8988T (cell line): ENCODE data around the gene SNX30.

ENCODE experiments used
- DNase-seq: peaks from one replicate; pipeline ENCODE4 v3.0.0; 2011

The SNX30 gene

GRCh38 chr9:112861155-112861554 is 110.6 kb downstream of the SNX30 start:
- no peak for DNase-seq

- DNase-seq: no peak
These were observed 111.3 kb downstream of the SNX30 start for GRCh38 chr9:112861638-112862555.

DNA sequence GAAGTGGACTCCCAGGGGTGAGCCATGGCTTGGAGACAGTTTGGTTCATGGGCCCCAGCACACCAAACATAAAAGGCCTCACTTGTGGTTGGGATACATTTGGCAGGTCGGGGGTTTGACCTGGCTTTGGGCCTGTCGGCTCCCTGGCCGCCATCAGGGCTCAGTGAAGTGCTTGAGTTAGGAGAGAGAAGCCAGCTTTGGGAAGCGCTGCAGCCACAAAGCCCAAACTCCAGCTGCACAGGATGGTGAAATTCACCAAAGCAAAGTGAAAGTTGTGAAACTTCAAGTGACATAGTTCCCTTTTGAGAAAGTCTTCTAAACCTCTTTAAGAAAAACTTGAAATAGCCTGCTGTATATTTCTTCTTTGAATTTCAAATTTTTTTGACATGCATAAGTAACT is 112.7 kb downstream of the SNX30 start:
- no peak for DNase-seq

GRCh38 chr9:112863746-112864145 is 113.2 kb downstream of the SNX30 start:
- DNase-seq: no peak

DNA sequence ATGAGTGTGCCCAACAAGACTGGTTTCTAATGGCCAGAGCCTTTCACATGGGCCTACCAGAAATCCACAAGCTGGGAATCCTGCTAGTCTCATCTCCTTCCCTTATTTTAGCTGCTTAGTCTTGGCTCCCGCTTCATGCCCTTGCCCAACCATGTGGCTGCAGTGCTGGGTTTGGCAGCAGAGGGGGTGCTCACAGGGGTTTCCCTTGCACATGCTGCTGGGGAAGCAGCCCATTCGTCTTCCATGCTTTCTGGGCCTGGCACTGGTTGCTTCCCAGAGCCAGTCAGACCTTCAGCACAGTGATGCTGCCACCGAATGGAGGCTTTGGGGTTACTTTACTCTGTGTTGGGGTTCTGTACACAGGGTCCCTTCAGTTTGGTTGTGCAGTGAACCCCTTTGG is 113.8 kb downstream of the SNX30 start:
- DNase-seq: no peak

DNA sequence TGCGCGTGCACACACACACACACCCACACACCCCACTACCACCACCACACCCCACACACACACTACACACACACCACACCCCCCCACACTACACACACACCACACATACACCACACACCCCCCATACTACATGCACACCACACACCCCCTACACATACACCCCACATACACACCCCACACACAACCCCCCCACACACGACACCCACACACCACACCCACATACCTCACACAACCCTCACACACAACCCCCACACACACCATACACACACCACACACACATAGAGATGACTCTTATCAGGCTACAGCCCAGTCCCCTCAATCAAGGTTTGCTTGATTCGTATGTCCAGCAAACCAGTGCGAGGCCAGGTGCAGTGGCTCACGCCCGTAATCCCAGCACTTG is 114.4 kb downstream of the SNX30 start:
- DNase-seq: no peak

DNA sequence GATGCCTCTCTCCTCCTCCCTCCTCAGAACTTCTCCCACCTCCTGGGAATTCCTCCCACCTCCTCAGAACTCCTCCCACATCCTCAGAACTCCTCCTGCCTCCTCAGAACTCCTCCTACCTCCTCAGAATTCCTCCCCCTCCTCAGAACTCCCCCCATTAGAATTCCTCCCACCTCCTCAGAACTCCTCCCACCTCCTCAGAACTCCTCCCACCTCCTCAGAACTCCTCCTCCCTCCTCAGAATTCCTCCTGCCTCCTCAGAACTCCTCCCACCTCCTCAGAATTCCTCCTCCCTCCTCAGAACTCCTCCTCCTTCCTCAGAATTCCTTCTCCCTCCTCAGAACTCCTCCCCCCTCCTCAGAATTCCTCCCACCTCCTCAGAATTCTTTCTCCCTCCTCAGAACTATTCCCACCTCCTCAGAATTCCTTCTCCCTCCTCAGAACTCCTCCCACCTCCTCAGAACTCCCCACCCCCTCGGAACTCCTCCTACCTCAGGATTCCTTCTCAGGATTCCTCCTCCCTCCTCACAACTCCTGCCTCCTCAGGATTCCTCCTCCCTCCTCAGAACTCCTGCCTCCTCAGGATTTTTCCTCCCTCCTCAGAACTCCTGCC is 116.2 kb downstream of the SNX30 start:
- DNase-seq: no peak

GRCh38 chr9:112867275-112867991 is 116.9 kb downstream of the SNX30 start:
- DNase-seq: no peak

DNA sequence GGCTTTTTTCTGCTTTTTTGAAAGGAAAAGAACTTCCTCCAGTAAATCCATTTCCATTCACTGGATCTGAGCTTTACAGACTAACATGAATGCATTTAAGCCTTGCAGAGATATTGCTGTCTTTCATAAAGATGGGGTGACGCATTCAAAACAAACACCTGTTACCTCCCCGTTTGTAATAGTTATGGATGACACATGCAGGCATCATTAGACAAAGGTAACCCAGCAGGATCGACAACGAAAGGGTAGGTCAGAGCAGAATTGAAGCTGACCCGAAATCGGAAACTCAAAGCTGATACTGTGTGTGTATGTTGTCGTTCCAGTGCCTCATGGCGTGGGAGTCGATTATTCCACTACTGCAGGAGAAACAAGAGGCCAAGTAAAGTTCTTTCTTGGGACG is 117.9 kb downstream of the SNX30 start:
- no peak for DNase-seq

DNA sequence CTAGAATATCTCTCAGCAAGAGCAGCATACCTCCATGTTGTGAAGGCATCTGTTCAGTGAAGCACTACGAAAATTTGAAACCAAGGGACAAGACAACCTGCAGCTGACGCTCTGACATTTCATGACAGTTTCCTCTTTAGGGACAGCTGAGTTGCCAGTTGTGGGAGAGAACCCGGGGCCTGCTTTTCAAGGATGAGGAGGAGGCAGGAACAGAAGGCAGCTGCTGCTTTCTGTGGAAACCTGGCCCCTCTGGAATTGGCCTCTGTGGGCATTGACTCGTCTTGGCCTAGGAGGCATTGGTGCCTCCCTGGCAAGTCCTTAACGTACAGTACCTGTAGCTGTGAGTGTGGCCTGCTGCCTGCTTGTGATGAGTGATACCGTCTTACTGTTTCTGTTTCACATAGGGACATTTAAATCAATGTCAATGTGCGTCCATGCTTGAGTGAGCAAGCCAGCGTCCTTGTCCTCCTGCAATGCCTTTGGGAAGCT is 118.5 kb downstream of the SNX30 start:
- no peak for DNase-seq

GRCh38 chr9:112869917-112870316 is 119.4 kb downstream of the SNX30 start:
- no peak for DNase-seq

GRCh38 chr9:112870556-112870955 is 120.0 kb downstream of the SNX30 start:
- no peak for DNase-seq

- no peak for DNase-seq
These were observed 121.5 kb downstream of the SNX30 start for GRCh38 chr9:112872019-112872418.

- no peak for DNase-seq
These were observed 123.3 kb downstream of the SNX30 start for GRCh38 chr9:112873773-112874405.

- DNase-seq: no peak
These were observed 128.2 kb downstream of the SNX30 start for GRCh38 chr9:112878752-112879151.

DNA sequence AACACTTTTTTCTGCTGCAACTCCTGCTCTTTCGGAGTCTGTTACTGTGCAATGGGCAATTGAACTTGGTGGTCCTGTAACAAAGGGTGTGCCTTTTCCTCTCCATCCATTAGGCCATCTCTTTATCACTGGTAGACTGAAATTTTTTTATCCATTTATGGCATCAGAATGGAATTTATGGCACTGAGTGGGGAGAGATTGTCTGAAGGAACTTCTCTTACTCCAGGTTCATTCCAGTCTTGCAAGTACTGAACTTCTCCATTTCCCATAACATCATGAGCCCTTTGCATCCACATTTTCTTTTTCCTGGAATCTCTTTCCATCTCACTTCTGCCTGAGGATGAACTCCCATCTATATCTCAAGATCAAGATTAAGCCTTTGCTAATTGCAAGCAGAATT is 130.1 kb downstream of the SNX30 start:
- no peak for DNase-seq

DNA sequence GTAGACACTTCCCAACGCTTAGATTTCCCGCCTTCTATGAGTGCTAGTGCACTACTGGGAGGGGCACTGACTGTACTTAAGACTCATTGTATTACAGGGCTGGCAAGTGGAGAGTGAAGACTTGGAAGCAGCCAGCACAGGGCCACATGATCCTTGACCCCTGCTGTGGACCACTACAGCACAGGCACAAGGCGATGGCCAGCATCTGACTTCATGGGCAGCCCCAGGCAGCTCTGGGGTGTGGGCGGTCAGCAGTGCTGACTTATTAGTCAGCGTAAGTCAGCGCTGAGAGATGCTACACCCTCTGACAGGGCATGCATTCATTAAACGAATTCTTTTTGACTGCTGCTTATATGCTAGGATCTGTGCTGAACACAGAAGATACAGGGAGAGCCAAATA is 130.8 kb downstream of the SNX30 start:
- no peak for DNase-seq

DNA sequence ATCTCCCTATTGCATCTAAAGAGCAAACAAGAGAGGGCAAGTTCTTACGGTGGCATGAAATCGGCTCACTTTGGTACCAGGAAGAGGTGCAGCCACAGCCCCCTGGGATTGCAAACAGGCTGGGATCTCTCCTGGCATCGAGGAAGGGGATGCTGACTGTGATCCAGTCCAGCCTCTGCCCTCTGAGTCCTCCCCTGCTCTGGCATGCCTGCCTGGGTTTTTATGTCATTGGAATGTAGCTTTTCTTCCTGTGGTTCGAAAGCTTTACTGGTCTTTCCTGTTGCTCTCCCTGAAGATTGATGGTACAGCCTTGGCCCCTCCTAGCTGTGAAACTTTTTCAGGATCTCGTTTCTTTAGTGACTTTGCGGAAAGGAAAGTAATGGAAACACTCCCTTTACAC is 133.5 kb downstream of the SNX30 start:
- no peak for DNase-seq

- no peak for DNase-seq
These were observed 134.2 kb downstream of the SNX30 start for GRCh38 chr9:112884721-112885120.

DNA sequence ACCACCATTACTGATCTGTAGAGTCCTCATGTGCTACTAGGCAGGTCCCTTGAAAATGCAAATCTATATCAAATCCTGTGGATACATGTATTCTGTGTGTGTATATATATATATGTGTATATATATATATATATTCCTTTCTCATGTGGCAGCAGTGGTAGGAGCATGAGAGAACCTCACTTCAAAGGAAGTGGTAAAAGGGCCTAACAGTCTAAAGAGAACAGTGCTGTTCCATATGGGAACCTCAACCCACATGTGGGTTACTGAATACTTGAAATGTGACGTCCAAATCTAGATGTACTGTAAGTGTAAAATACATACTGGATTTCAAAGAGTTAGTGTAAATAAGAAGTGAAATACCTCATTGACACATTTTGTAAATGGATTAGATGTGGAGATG is 134.8 kb downstream of the SNX30 start:
- DNase-seq: no peak

- no peak for DNase-seq
These were observed 135.8 kb downstream of the SNX30 start for GRCh38 chr9:112886351-112886750.

- no peak for DNase-seq
These were observed 136.8 kb downstream of the SNX30 start for GRCh38 chr9:112887381-112887780.
